ENCODE results near the gene RCBTB1. TPM values are rescaled to one million over a fixed set of nuclear protein-coding genes. Genes with fewer than 3 reads are reported as not detected.
"Not testable (repeated sequence)": the region's sequence is repeated elsewhere in the genome, so short reads cannot be mapped to it uniquely, and the experiment has no call there.

The RCBTB1 gene
- polyA plus RNA-seq, 1 donor from 2014 or later: 8.5 TPM

DNA sequence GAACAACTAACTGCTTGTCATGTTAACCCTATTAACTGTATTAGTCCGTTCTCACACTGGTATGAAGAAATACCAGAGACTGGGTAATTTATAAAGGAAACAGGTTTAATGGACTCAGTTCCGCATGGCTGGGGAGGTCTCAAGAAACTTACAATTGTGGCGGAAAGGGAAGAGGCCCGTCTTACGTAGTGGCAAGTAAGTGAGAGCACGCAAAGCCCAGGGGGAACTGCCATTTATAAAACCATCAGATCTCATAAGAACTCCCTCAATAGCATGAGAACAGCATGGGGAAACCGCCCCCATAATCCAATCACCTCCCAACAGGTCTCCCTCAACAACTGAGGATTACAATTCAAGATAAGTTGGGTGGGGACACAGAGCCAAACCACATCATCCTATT lies 54.9 kb downstream of the RCBTB1 start:
- Mint-ChIP-seq H3K9me3 (no peaks in the 10 kb centered on the region), H3K4me1 (peaks cover 23 to 42% (median 35%) of the 10 kb centered on the region in 3 donors), H3K36me3 (peaks cover 9% of the 10 kb centered on the region), H3K27me3 (no peaks in the 10 kb centered on the region), H3K27ac (peak overlapping the region; percentile 26 to 88 (median 88)), H3K4me3 (peak overlapping the region; percentile 1 to 84 (median 48))

DNA sequence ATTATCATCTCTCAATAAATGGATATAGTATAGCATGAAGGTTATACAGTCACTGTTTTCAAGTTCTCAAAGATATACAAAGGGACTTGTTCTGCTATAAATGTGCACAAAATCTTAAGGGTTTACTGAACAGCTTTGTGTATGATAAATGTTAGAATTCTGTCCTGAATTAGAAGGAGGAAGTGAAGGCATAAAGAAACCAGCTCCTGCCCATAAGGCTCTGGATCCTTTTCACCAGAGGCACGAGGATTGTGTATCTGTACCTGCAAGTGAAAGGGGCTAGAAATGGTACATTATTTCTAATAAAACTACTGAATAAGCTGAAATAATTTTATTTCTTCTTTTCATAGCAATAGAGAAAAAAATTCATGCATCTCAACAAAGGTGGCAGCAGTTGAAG lies 57.2 kb downstream of the RCBTB1 start:
- peaks cover 4% of the 10 kb centered on the region for H3K36me3 Mint-ChIP-seq
- H3K27me3 Mint-ChIP-seq: no peaks in the 10 kb centered on the region
- H3K4me3 Mint-ChIP-seq: no peak overlapping the region
- H3K27ac Mint-ChIP-seq: peak overlapping the region in 1 of 3 donors; percentile 87
- peaks cover 18 to 32% (median 24%) of the 10 kb centered on the region in 3 donors for H3K4me1 Mint-ChIP-seq
- no peaks in the 10 kb centered on the region for H3K9me3 Mint-ChIP-seq

DNA sequence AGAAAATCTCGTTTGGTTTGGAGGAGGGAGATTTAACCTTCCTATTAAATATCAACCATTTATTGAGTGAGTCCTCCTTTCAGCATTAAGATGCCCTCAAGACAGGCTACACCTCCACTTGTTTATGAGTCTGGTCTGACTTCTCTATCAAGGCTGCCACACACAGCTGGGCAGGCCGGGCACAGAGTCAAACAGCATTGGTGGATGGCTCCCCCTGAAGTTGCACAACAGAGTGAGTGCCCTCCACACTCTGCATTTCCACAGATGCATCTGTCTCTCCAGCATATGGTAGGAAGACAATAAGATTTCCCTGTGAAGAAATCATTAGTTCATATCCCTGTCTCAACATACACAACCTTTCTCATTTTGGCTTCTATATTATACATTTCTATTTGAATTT lies 58.2 kb downstream of the RCBTB1 start:
- Mint-ChIP-seq H3K36me3 (peaks cover 4% of the 10 kb centered on the region), H3K4me1 (peaks cover 11 to 28% (median 21%) of the 10 kb centered on the region in 3 donors), H3K4me3 (no peak overlapping the region), H3K27ac (peak overlapping the region in 1 of 3 donors; percentile 62), H3K9me3 (no peaks in the 10 kb centered on the region), H3K27me3 (no peaks in the 10 kb centered on the region)

DNA sequence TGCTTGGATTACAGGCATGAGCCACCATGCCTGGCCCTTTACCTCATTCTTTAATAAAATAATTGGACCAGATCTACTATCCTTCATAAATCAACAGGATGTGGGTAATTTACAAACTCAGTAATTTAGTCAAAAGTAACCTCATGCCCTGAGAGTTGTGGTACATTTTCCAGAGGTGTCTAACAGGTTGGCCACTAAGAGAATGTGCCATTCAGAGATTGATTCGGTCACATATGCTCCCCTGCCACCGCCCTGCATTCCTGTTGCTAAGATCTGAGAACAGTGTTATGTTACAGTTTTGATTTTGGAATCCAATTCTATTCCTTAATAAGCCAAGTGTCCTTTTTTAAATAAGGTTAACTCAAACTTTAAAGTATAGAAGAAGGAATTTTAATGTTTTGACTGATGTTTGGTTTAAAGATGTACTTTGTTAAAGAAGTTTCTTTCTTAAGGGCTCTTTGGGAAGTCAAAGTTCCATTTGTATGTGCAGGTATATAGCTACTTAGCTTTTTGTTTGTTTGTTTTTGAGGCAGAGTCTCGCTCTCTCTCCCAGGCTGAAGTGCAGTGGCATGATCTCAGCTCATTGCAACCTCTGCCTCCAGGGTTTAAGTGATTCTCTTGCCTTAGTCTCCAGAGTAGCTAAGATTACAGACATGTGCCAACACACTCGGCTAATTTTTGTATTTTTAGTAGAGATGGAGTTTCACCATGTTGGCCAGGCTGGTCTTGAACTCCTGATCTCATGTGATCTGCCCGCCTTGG lies 60.4 kb downstream of the RCBTB1 start:
- Mint-ChIP-seq H3K27me3 (no peaks in the 10 kb centered on the region), H3K4me1 (peaks cover 4 to 17% (median 14%) of the 10 kb centered on the region in 3 donors), H3K9me3 (no peaks in the 10 kb centered on the region), H3K36me3 (peaks cover 5% of the 10 kb centered on the region), H3K4me3 (peak overlapping the region in 1 of 4 donors; percentile 37), H3K27ac (no peak overlapping the region)

DNA sequence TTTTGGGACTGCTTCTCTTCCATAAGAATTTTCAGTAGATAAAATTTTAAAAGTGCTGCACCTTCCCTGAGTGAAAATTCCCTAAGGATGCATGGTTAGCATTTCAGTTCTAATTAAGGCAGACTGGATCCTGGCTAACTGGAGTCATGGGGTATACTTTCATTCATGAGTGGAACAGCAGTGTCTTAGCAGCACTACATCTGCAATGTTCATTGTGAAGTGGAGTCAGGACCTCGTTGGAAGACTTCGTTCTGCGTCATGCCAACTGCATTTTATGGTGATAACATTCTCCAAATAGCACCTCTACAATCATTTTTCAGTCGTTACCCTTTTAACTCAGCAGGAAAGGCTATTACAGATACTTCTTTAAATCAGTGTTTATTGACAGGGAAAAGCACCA lies 64.1 kb downstream of the RCBTB1 start:
- Mint-ChIP-seq H3K27ac (peak overlapping the region in 1 of 3 donors; percentile 10), H3K9me3 (no peaks in the 10 kb centered on the region), H3K4me1 (peaks cover 0 to 7% (median 2%) of the 10 kb centered on the region in 3 donors), H3K36me3 (peaks cover 9% of the 10 kb centered on the region), H3K4me3 (no peak overlapping the region), H3K27me3 (no peaks in the 10 kb centered on the region)

DNA sequence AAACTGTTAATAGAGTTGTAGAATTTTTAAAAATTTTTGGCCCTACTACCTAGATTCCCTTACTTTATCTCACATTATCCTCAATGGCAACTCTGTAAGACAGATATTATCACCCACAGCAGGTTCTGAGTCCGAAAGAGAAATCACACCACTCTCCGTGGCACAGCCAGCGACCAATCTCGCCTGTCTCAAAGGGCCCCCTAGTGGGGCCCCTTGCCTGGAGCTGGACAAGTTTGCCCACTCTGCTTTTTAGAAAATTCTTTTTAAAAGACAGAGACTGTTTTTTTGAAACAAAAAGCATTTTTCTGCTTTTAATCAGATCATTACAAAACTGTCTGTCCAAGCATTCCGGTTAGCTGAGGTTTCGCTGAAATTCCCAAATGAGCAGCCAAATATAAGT lies 67.9 kb downstream of the RCBTB1 start:
- Mint-ChIP-seq H3K27ac (peak overlapping the region in 1 of 3 donors; percentile 85), H3K4me1 (peaks cover 0 to 8% (median 0%) of the 10 kb centered on the region in 3 donors), H3K4me3 (no peak overlapping the region), H3K36me3 (peaks cover 15% of the 10 kb centered on the region), H3K27me3 (no peaks in the 10 kb centered on the region), H3K9me3 (no peaks in the 10 kb centered on the region)

DNA sequence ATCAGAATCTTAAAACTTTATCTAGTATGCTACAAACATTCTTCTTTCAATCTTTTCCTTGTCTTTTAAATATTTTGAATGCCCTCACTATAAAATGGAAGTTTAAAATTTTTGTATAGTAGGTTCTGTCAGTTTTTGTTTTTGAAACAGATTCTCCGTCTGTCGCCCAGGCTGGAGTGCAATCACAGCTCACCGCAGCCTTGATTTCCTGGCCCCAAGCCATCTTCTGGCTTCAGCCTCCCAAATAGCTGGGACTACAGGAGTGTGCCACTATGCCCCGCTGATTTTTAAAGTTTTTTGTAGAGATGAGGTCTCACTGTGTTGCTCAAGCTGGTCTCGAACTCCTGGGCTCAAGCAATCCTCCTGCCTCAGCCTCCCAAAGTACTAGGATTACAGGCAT lies 68.9 kb downstream of the RCBTB1 start:
- Mint-ChIP-seq H3K36me3 (peaks cover 14% of the 10 kb centered on the region), H3K4me1 (peaks cover 0 to 5% (median 3%) of the 10 kb centered on the region in 3 donors), H3K27ac (no peak overlapping the region)

DNA sequence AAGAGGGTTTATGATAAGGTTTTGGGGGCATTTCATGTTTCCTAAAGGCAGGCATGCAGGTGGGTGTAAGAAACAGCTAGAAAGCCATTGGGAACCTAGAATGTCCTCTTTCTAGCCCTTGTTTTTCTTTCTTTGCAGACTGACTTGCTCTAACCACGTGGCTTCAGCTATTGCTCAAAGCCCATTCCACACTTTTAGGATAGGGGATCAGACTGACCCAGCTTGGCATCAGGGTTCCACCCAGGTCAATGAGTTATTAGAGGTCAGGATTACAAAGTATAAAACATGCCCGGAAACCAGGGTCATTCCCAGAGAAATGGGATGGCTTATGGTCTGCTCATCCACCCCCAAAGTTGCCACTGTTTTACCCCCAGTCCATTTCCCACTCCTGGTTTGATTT lies 72.8 kb downstream of the RCBTB1 start:
- Mint-ChIP-seq H3K27me3 (no peaks in the 10 kb centered on the region), H3K9me3 (no peaks in the 10 kb centered on the region), H3K27ac (no peak overlapping the region), H3K36me3 (peaks cover 12% of the 10 kb centered on the region), H3K4me1 (peaks cover 0 to 5% (median 3%) of the 10 kb centered on the region in 3 donors), H3K4me3 (no peak overlapping the region)

More for the DNA sequence above, 68.9 kb downstream of the RCBTB1 start:
- H3K4me3 Mint-ChIP-seq: no peak overlapping the region
- no peaks in the 10 kb centered on the region for H3K9me3 Mint-ChIP-seq
- no peaks in the 10 kb centered on the region for H3K27me3 Mint-ChIP-seq

DNA sequence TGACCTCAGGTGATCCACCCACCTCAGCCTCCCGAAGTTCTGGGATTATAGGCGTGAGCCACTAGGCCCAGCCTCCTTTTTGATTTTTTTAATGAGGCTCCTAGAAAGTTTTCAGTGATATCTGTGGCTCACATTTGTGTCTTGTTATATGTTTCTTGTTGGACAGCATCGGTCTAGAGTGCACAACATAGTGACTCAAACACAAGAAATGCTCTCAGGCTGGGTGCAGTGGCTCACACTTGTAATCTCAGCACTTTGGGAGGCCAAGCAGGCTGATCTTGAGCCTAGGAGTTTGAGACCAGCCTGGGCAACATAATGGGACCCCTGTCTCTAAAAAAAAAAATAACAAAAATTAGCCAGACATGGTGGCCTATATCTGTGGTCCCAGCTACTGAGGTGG lies 81.4 kb downstream of the RCBTB1 start:
- Mint-ChIP-seq H3K27ac (no peak overlapping the region), H3K4me3 (no peak overlapping the region), H3K9me3 (peaks cover 0 to 2% (median 0%) of the 10 kb centered on the region in 3 donors), H3K36me3 (peaks cover 9% of the 10 kb centered on the region), H3K27me3 (no peaks in the 10 kb centered on the region), H3K4me1 (peaks cover 10 to 24% (median 18%) of the 10 kb centered on the region in 3 donors)

DNA sequence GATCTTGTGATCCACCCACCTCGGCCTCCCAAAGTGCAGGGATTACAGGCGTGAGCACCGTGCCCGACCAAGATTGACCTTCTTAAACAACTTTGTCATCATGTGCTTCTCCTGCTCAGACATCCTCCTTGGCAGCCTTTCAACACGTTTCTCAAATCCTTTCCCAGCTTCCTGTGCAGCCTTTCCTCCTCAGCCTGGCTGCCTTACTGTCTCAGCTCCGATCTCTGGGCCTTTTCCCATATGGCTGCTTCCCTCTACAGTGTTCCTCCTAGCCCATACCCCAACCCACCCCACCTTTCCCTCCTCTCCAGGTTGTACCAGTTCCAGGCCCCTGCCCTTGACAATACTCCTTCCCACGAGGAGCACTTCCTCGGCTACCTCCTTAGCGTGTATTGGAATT lies 82.4 kb downstream of the RCBTB1 start:
- peak overlapping the region in 1 of 4 donors; percentile 39 for H3K4me3 Mint-ChIP-seq
- H3K27ac Mint-ChIP-seq: no peak overlapping the region
- H3K4me1 Mint-ChIP-seq: peaks cover 13 to 28% (median 25%) of the 10 kb centered on the region in 3 donors
- H3K36me3 Mint-ChIP-seq: peaks cover 9% of the 10 kb centered on the region
- H3K27me3 Mint-ChIP-seq: no peaks in the 10 kb centered on the region
- peaks cover 0 to 2% (median 0%) of the 10 kb centered on the region in 3 donors for H3K9me3 Mint-ChIP-seq

DNA sequence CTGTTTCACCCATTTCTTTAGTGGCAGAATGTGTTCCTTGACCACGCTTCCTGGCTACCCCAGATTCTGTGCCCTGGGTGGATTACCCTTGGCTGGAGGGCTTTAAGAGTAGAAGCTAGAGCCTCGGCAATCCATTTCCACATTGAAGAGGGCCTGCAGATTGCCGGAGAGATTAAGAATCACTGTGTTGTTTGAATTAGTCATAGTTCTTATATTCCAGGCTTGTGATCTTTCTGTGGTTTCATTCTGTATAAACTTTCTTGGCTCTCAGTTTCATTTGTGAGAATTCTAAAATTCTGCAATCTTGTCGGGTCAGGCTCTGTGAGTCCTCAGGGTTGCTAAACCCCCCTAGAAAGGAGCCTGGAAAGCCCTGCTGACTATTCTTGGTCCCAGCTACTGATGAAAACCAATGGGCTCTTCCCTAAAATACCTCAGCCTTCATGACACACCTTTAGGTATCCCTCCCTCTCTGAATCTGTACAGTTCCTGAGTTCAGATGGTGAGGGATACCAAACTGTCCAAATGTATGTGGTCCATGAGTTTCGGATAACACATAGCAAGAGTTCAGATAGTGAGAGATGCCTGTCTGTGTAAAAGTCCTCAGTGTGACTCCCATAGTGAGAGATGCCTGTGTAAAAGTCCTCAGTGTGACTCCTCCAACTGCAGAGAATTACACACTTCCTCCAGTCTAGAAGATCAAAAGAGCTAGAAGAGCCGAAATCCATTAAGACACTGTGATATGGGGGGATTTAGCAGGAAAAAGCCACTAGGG lies 85.3 kb downstream of the RCBTB1 start:
- H3K9me3 Mint-ChIP-seq: no peaks in the 10 kb centered on the region
- H3K27me3 Mint-ChIP-seq: no peaks in the 10 kb centered on the region
- peak overlapping the region in 1 of 4 donors; percentile 28 for H3K4me3 Mint-ChIP-seq
- peaks cover 9% of the 10 kb centered on the region for H3K36me3 Mint-ChIP-seq
- peaks cover 21 to 37% (median 29%) of the 10 kb centered on the region in 3 donors for H3K4me1 Mint-ChIP-seq
- H3K27ac Mint-ChIP-seq: peak overlapping the region; percentile 59 to 71 (median 68)

DNA sequence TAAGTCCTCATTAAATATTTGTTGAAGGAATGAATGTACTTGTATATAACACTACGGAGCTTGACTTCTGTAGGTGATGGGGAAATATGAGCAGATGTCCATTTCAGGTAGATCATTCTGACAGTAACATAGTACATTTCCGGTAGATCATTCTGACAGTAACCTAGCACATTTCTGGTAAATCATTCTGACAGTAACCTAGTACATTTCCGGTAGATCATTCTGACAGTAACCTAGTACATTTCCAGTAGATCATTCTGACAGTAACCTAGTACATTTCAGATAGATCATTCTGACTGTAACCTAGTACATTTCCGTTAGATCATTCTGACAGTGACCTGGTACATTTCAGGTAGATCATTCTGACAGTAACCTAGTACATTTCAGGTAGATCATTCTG lies 87.2 kb downstream of the RCBTB1 start:
- Mint-ChIP-seq H3K36me3 (peaks cover 7% of the 10 kb centered on the region), H3K4me3 (peak overlapping the region in 2 of 4 donors; percentile 13 to 99), H3K27ac (peak overlapping the region; percentile 74 to 99 (median 92)), H3K9me3 (no peaks in the 10 kb centered on the region), H3K27me3 (no peaks in the 10 kb centered on the region), H3K4me1 (peaks cover 18 to 43% (median 29%) of the 10 kb centered on the region in 3 donors)

DNA sequence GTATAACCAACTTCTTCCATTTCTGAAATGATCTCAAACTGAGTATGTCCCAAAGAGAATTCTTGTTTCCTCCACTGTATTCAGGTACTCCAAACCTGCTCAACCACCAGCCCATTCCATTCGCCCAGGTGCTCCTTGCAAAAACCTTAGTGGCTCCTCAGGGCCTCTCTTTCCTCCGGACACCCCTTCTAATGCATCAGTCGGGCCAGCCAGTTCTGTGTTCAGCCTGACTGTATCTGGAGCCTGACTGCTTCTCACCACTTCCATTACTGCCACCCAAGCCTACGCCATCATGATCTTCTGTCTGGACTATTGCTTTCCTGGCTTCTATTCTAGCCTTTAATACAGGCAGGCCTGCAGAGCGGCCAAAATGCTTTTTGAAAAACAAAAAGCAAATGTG lies 88.1 kb downstream of the RCBTB1 start:
- Mint-ChIP-seq H3K4me3 (peak overlapping the region; percentile 83 to 99 (median 90)), H3K9me3 (no peaks in the 10 kb centered on the region), H3K27me3 (no peaks in the 10 kb centered on the region), H3K4me1 (peaks cover 18 to 43% (median 29%) of the 10 kb centered on the region in 3 donors), H3K36me3 (peaks cover 4% of the 10 kb centered on the region), H3K27ac (peak overlapping the region; percentile 74 to 99 (median 92))

DNA sequence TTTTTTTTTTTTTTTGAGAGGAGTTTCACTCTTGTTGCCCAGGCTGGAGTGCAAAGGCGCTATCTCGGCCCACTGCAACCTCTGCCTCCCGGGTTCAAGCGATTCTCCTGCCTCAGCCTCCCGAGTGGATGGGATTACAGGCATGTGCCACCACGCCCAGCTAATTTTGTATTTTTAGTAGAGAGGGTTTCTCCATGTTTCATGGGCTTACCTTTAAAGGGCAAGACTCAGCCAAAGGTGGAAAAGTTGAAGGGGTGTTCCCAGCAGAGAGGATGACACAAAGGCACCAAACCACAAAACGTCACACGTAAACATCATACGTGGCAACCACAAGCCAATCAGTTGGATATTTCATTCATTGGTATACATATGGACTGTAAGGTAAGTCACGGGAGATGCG lies 88.5 kb downstream of the RCBTB1 start:
- H3K27ac Mint-ChIP-seq: peak overlapping the region; percentile 74 to 99 (median 92)
- H3K36me3 Mint-ChIP-seq, H3K27me3 Mint-ChIP-seq, H3K9me3 Mint-ChIP-seq: not testable (repeated sequence)
- H3K4me3 Mint-ChIP-seq: peak overlapping the region; percentile 83 to 99 (median 95)
- H3K4me1 Mint-ChIP-seq: peaks cover 18 to 43% (median 29%) of the 10 kb centered on the region in 3 donors
